ACHN (cell line): ENCODE data around the gene UCN3.
"Not testable (repeated sequence)": the region's sequence is repeated elsewhere in the genome, so short reads cannot be mapped to it uniquely, and the experiment has no call there.

Source experiments
- DNase-seq: peaks from one replicate; pipeline ENCODE4 v3.0.0-alpha.2; 2015
- in situ Hi-C: cut with HindIII; loops from 2 replicates; pipeline ENCODE4 v1.10.0; 2017; ENCODE audit warnings: low sequenced_read_pairs, low pct_ligation_motif_present, low pct_unique_long_range_greater_than_20kb

The UCN3 gene

GRCh38 chr10:5396556-5397300 is 32.0 kb downstream of the UCN3 start:
- DNase-seq = no peak
- in situ Hi-C loops = no loop called here

- DNase-seq = no peak
- in situ Hi-C loops = no loop called here
Observed at GRCh38 chr10:5399332-5399731, 34.6 kb downstream of the UCN3 start.

- in situ Hi-C loops = no loop called here
- DNase-seq = no peak
Observed at GRCh38 chr10:5400468-5401240, 35.9 kb downstream of the UCN3 start.

DNA sequence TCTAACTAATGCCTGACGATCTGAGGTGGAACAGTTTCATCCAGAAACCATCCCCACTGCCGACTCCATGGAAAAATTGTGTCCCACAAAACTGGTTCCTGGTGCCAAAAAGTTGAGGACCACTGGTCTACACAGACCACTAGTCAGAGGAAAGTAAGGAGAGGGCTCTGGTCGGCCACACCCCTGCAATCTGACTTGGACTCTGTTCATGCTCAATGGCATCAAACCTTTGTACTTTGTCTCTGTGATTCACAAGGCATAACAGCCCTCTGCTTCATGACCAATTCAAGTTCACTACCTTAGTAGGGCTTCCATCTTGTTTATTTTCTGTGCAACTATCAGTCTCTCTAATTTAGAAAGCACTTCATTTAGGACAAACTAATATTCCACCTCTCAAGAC is 38.0 kb downstream of the UCN3 start:
- DNase-seq = no peak
- in situ Hi-C loops = no loop called here

DNA sequence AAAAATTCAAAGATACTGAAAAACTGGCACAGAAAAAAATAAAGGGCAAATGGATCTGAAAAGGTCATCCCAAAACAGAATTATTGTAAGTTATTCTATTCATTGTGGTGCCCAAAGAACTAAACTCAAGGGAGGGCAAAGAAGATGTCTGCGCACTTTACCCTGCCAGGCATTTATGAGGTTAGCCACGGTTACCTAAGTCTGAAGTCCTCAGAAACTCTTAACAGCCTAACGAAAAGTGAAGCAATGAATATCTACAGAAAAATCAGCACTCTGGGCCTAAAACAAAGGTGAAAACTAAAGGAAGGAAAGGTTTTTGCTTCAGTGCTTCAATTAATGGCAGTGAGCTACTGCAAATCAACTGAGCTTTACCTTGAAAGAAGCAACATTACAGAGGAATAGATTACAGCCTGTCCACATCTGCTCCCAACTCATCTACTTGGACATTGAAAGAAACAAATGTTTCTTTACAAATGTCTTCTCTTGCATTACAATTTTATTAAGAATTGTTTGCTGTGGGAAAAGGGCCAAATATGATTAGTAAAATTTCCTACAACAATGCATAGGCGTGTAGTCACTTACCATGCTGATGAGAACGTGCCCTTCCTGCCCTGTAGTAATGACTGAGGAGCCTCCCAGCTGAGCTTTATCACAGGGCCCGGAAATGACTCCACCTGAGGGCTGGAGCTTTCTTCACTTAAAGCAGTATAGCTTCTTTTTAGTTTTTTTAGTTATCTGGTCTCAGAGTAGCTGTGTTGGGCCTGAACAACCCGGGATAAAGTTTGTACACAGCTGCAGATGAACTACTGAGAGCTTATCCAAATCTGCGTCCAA is 39.7 kb downstream of the UCN3 start, which contains the start of gene TUBAL3:
TSS of gene TUBAL3 (minus strand) at position 621 of the 834 bp plus-strand sequence. CDS start at position 585, 36 bp downstream.
- in situ Hi-C loops = no loop called here
- DNase-seq = no peak

- DNase-seq = no peak
- in situ Hi-C loops = no loop called here
Observed at GRCh38 chr10:5406918-5407317, 42.2 kb downstream of the UCN3 start.

DNA sequence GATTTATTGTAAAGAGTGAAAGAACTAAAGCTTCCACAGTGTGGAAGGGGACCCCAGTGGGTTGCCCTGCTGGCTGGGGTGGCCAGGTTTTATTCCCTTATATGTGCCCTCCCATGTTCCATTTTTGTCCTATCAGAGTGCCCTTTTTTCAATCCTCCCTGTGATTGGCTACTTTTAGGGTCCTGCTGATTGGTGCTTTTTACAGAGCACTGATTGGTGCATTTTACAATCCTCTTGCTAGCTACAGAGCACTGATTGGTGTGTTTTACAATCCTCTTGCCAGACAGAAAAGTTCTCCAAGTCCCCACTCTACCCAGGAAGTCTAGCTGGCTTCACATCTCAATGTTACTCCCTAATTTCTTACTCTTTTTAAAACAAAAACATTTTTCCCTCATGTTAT is 46.0 kb downstream of the UCN3 start:
- in situ Hi-C loops = not testable (repeated sequence)

DNA sequence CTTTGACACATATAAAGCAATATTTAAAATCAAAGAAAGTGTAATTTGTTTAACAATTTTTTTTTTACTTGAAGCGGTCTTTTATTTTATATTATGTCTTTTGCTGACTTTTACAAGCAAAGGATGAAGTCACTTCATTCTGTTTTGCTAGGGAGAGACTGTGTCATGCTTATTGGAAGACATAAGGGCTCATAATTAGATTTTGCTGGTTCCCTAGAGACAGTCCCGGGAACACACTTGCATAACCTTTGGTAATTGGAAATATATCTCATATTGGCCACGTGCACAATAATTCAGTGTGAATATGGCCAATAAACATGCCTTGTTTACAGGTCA is 47.1 kb downstream of the UCN3 start:
- DNase-seq = no peak

More for the DNA sequence above, 46.0 kb downstream of the UCN3 start:
- not testable (repeated sequence) for DNase-seq

GRCh38 chr10:5412277-5412941 is 47.6 kb downstream of the UCN3 start, which contains the start of gene NET1:
Gene NET1 (plus strand): TSS chr10:5412557. CDS start chr10:5412693, 136 bp downstream.
- in situ Hi-C loops = no loop called here
- peak; percentile 88 for DNase-seq

More for the DNA sequence above, 47.1 kb downstream of the UCN3 start:
- in situ Hi-C loops = no loop called here

GRCh38 chr10:5413012-5413938 is 48.5 kb downstream of the UCN3 start:
- in situ Hi-C loops = no loop called here

DNA sequence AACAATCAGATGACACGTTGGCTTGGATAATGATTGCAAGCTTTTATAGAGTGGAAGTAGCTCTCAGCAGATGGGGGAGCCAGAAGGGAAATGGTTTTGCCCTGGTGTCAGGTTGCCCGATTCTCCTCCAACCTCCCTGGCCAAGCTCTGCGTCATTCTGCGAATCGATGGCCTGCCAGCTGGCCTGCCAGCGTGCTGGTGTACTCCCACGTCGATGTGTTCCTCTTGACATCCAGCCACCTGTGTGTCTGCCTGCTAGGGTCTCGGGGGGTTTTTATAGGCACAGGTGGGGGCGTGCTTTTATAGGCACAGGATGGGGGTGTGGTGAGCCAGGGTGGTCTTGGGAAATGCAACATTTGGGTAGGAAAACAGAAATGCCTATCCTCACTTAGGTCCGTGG is 52.2 kb downstream of the UCN3 start:
- in situ Hi-C loops = no loop called here
- no peak for DNase-seq

More at GRCh38 chr10:5413012-5413938, 48.5 kb downstream of the UCN3 start:
- peak; percentile 69 for DNase-seq

DNA sequence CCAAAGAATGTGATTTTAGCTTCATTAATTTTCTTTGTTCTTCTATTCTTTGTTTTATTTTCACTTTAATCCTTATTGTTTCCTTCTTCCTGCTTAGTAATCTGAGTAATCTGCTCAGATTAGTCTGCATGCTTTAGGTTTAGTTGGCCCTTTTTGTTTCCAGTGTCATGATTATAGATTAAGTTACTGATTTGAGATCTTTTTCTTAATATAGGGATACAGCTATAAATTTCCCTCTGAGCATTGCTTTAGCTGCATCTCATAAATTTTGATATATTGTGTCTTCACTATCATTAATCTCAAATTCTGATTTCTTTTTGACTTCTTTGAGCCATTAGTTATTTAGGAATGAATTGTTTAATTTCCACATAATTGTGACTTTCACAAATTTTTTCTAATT is 53.8 kb downstream of the UCN3 start:
- in situ Hi-C loops = no loop called here

GRCh38 chr10:5419466-5420094 is 54.8 kb downstream of the UCN3 start:
- DNase-seq = no peak
- in situ Hi-C loops = no loop called here

More for the DNA sequence above, 53.8 kb downstream of the UCN3 start:
- DNase-seq = no peak

GRCh38 chr10:5423771-5424170 is 59.0 kb downstream of the UCN3 start:
- DNase-seq = no peak
- in situ Hi-C loops = no loop called here
